Hepatocyte (in vitro differentiated cells): ENCODE results near the gene SLC28A3.

Experiments
- CTCF ChIP-seq: fragments of 200-600 bp; sonication (generic); IDR thresholded peaks from 2 replicates; pipeline ENCODE4 v1.5.1; 2016; ENCODE audit warnings: antibody characterized with exemption, mild to moderate bottlenecking; ENCODE audit not compliant: poor library complexity
- EZH2 ChIP-seq: fragments of 200-600 bp; sonication (generic); IDR thresholded peaks from 2 replicates; pipeline ENCODE4 v1.6.1; 2016; ENCODE audit warnings: antibody characterized with exemption, mild to moderate bottlenecking, borderline replicate concordance
- EZH2phosphoT487 ChIP-seq: fragments of 200-600 bp; sonication (generic); IDR thresholded peaks from one replicate; pipeline ENCODE4 v1.6.1; 2018; ENCODE audit warnings: antibody characterized with exemption, mild to moderate bottlenecking, low read depth, moderate library complexity; ENCODE audit not compliant: unreplicated experiment, severe bottlenecking

- TF ChIP-seq EZH2phosphoT487 (no peak), CTCF (no peak), EZH2 (no peak)
These were observed 1.8 kb downstream of the SLC28A3 start for GRCh38 chr9:84338792-84339191.
